Ramos (cell line): ENCODE results near the gene SAMD14.
"Not testable (repeated sequence)": the region's sequence is repeated elsewhere in the genome, so short reads cannot be mapped to it uniquely, and the experiment has no call there.

ENCODE experiments used
- in situ Hi-C: fragments of 300-500 bp; cut with MboI; formaldehyde crosslinking; loops from one replicate; pipeline ENCODE4 v1.14.3; 2022; ENCODE audit warnings: low sequenced_read_pairs; ENCODE audit not compliant: unreplicated experiment

Gene SAMD14

DNA sequence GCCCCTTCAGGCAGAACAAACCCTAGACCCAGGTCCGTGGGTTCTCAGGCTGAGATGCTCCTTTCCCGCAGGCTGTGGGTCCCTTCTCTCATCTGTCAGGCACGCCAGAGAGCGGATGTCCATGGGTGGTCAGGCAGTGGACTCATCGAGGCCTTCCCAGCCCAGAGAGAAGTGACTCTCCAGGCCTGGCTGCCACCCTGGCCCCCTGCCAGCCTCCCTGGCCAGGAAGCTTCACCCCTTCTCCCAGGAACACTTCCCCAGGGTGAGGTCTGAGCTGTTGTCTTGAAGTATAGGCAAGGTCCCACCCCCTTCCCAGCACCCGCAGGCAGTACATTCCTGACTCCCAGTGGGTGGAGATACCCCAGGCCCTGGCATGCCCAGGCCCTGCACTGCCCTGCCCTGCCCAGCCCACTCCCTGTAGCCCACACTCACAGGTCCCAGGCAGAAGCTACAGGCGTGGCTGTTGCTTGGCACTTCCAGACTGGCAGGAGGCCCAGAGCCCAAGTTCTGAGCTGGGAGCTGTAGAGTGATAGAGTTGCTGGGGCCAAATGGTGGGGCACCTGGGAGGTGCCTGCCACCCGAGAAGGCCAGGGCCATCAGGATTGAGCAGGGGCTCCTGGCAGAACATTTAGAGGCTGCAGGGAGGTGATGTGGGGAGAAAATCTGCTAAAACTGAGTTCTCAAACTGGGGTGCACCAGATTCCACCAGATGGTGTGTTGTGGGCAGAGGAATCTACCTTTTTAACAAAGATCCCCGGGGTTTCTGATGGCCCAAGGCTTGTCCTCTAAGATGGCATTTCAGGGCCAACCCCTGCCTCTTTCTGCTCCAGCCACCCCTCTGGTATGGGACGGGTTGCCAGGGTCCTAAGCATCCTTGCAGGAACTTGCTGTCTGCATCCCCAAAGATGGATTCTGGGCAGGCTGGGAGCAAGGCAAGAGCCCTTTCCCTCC lies 67.4 kb downstream of the SAMD14 start:
- in situ Hi-C loops = no loop called here

DNA sequence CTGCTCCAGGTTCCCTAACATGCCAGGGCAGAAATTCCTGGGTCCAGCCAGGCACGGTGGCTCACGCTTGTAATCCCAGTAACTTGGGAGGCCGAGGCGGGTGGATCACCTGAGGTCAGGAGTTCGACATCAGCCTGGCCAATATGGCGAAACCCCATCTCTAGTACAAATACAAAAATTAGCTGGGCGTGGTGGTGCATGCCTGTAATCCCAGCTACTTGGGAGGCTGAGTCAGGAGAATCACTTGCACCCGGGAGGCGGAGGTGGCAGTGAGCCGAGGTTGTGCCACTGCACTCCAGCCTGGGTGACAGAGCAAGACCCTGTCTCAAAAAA lies 68.3 kb downstream of the SAMD14 start:
- in situ Hi-C loops = not testable (repeated sequence)

GRCh38 chr17:50060951-50061712 lies 68.8 kb downstream of the SAMD14 start:
- in situ Hi-C loops = no loop called here
